Measurements from ENCODE around the gene FTCD. TPM values are rescaled to one million over a fixed set of nuclear protein-coding genes. Genes with fewer than 3 reads are reported as not detected.

The FTCD gene
- total and polyA plus RNA-seq, 10 of the 15 experiments (the other 5 are each of a cell fraction or from before 2014, with no cell fraction given), result 0.27 to 0.28 TPM; not detected in 8

Other genes with a start within 250 kb of the FTCD start
Only the 7 nearest of the 8 such genes appear.
- gene COL6A2, start 57.5 kb downstream of the FTCD start, total RNA-seq (2014; rRNA removed), result not detected in 2 replicates
- gene COL6A2, start 57.5 kb downstream of the FTCD start, total RNA-seq (2014; rRNA removed; fragmentation: Illumina TruSeq; extraction: Trizol), result not detected in 2 replicates
- 0.58 and 1.3 TPM in 2 replicates for gene COL6A2, start 57.5 kb downstream of the FTCD start, total RNA-seq (2021)
- gene COL6A2, start 57.5 kb downstream of the FTCD start, polyA plus RNA-seq (2011; rRNA removed), result not detected in 2 replicates
- gene COL6A2, start 57.5 kb downstream of the FTCD start, polyA plus RNA-seq (2014; fragmentation: Illumina TruSeq; extraction: Trizol), result not detected in 2 replicates
- gene COL6A2, start 57.5 kb downstream of the FTCD start, polyA plus RNA-seq (2014; fragmentation: Nextera tagmentation; extraction: Ambion mirVana), result not detected
- 0.04 TPM in 1 of 2 replicates, not detected in the other for gene COL6A2, start 57.5 kb downstream of the FTCD start, polyA plus RNA-seq (2014; rRNA removed)
- gene COL6A2, start 57.5 kb downstream of the FTCD start, polyA plus RNA-seq (2016; fragmentation: Nextera tagmentation; extraction: Ambion mirVana), result under 1 TPM; 0.16 to 0.34 TPM
- 6.4 and 6.8 TPM in 2 replicates for gene SPATC1L, start 28.9 kb upstream of the FTCD start, total RNA-seq (2014; rRNA removed)
- 2.5 and 2.8 TPM in 2 replicates for gene SPATC1L, start 28.9 kb upstream of the FTCD start, total RNA-seq (2014; rRNA removed; fragmentation: Illumina TruSeq; extraction: Trizol)
- 9.5 and 11.2 TPM in 2 replicates for gene SPATC1L, start 28.9 kb upstream of the FTCD start, total RNA-seq (2021)
- 0.72 and 1.4 TPM in 2 replicates for gene SPATC1L, start 28.9 kb upstream of the FTCD start, polyA plus RNA-seq (2011; rRNA removed)
- gene SPATC1L, start 28.9 kb upstream of the FTCD start, polyA plus RNA-seq (2014; fragmentation: Illumina TruSeq; extraction: Trizol), result 0.38 and 2.1 TPM in 2 replicates
- gene SPATC1L, start 28.9 kb upstream of the FTCD start, polyA plus RNA-seq (2014; fragmentation: Nextera tagmentation; extraction: Ambion mirVana), result not detected
- gene SPATC1L, start 28.9 kb upstream of the FTCD start, polyA plus RNA-seq (2014; rRNA removed), result 5.9 and 7.2 TPM in 2 replicates
- gene SPATC1L, start 28.9 kb upstream of the FTCD start, polyA plus RNA-seq (2016; fragmentation: Nextera tagmentation; extraction: Ambion mirVana), result 10 to 100 TPM; 13.4 to 16.0 TPM
- gene LSS, start 73.2 kb upstream of the FTCD start, total RNA-seq (2014; rRNA removed), result 61.4 and 65.2 TPM in 2 replicates
- gene LSS, start 73.2 kb upstream of the FTCD start, total RNA-seq (2014; rRNA removed; fragmentation: Illumina TruSeq; extraction: Trizol), result 19.6 and 20.3 TPM in 2 replicates
- 82.4 and 86.4 TPM in 2 replicates for gene LSS, start 73.2 kb upstream of the FTCD start, total RNA-seq (2021)
- gene LSS, start 73.2 kb upstream of the FTCD start, polyA plus RNA-seq (2011; rRNA removed), result 26.1 and 51.3 TPM in 2 replicates
- 18.3 and 24.0 TPM in 2 replicates for gene LSS, start 73.2 kb upstream of the FTCD start, polyA plus RNA-seq (2014; fragmentation: Illumina TruSeq; extraction: Trizol)
- gene LSS, start 73.2 kb upstream of the FTCD start, polyA plus RNA-seq (2014; fragmentation: Nextera tagmentation; extraction: Ambion mirVana), result 1 to 10 TPM; 2.9 to 3.7 TPM
- gene LSS, start 73.2 kb upstream of the FTCD start, polyA plus RNA-seq (2014; rRNA removed), result 60.9 and 68.4 TPM in 2 replicates
- 10 to 100 TPM; 25.5 to 29.4 TPM for gene LSS, start 73.2 kb upstream of the FTCD start, polyA plus RNA-seq (2016; fragmentation: Nextera tagmentation; extraction: Ambion mirVana)
- gene MCM3AP, start 130.0 kb upstream of the FTCD start, total RNA-seq (2014; rRNA removed), result 53.8 and 53.9 TPM in 2 replicates
- 32.4 and 39.7 TPM in 2 replicates for gene MCM3AP, start 130.0 kb upstream of the FTCD start, total RNA-seq (2014; rRNA removed; fragmentation: Illumina TruSeq; extraction: Trizol)
- 94.3 and 95.7 TPM in 2 replicates for gene MCM3AP, start 130.0 kb upstream of the FTCD start, total RNA-seq (2021)
- 42.3 and 45.3 TPM in 2 replicates for gene MCM3AP, start 130.0 kb upstream of the FTCD start, polyA plus RNA-seq (2011; rRNA removed)
- gene MCM3AP, start 130.0 kb upstream of the FTCD start, polyA plus RNA-seq (2014; fragmentation: Illumina TruSeq; extraction: Trizol), result 34.3 and 39.3 TPM in 2 replicates
- gene MCM3AP, start 130.0 kb upstream of the FTCD start, polyA plus RNA-seq (2014; fragmentation: Nextera tagmentation; extraction: Ambion mirVana), result 1 to 10 TPM; 6.1 to 8.8 TPM
- 48.6 and 54.6 TPM in 2 replicates for gene MCM3AP, start 130.0 kb upstream of the FTCD start, polyA plus RNA-seq (2014; rRNA removed)
- 10 to 100 TPM; 54.5 to 64.6 TPM for gene MCM3AP, start 130.0 kb upstream of the FTCD start, polyA plus RNA-seq (2016; fragmentation: Nextera tagmentation; extraction: Ambion mirVana)
- gene YBEY, start 130.8 kb upstream of the FTCD start, total RNA-seq (2014; rRNA removed), result 16.7 and 18.1 TPM in 2 replicates
- gene YBEY, start 130.8 kb upstream of the FTCD start, total RNA-seq (2014; rRNA removed; fragmentation: Illumina TruSeq; extraction: Trizol), result 16.5 and 16.9 TPM in 2 replicates
- 13.2 and 13.8 TPM in 2 replicates for gene YBEY, start 130.8 kb upstream of the FTCD start, total RNA-seq (2021)
- gene YBEY, start 130.8 kb upstream of the FTCD start, polyA plus RNA-seq (2011; rRNA removed), result 31.1 and 38.1 TPM in 2 replicates
- gene YBEY, start 130.8 kb upstream of the FTCD start, polyA plus RNA-seq (2014; fragmentation: Illumina TruSeq; extraction: Trizol), result 18.9 and 22.1 TPM in 2 replicates
- 10 to 100 TPM in 1 of 2 experiments, 1 to 10 TPM in 1; 6.5 to 11.3 TPM for gene YBEY, start 130.8 kb upstream of the FTCD start, polyA plus RNA-seq (2014; fragmentation: Nextera tagmentation; extraction: Ambion mirVana)
- 27.1 and 31.4 TPM in 2 replicates for gene YBEY, start 130.8 kb upstream of the FTCD start, polyA plus RNA-seq (2014; rRNA removed)
- 10 to 100 TPM; 20.2 to 20.9 TPM for gene YBEY, start 130.8 kb upstream of the FTCD start, polyA plus RNA-seq (2016; fragmentation: Nextera tagmentation; extraction: Ambion mirVana)
- 14.4 and 16.2 TPM in 2 replicates for gene C21orf58, start 168.3 kb upstream of the FTCD start, total RNA-seq (2014; rRNA removed)
- 6.7 and 7.3 TPM in 2 replicates for gene C21orf58, start 168.3 kb upstream of the FTCD start, total RNA-seq (2014; rRNA removed; fragmentation: Illumina TruSeq; extraction: Trizol)
- gene C21orf58, start 168.3 kb upstream of the FTCD start, total RNA-seq (2021), result 17.9 and 22.3 TPM in 2 replicates
- gene C21orf58, start 168.3 kb upstream of the FTCD start, polyA plus RNA-seq (2011; rRNA removed), result 4.9 and 6.4 TPM in 2 replicates
- gene C21orf58, start 168.3 kb upstream of the FTCD start, polyA plus RNA-seq (2014; fragmentation: Illumina TruSeq; extraction: Trizol), result 1.3 and 6.7 TPM in 2 replicates
- 1 to 10 TPM; 1.1 TPM for gene C21orf58, start 168.3 kb upstream of the FTCD start, polyA plus RNA-seq (2014; fragmentation: Nextera tagmentation; extraction: Ambion mirVana)
- gene C21orf58, start 168.3 kb upstream of the FTCD start, polyA plus RNA-seq (2014; rRNA removed), result 21.6 and 28.2 TPM in 2 replicates
- gene C21orf58, start 168.3 kb upstream of the FTCD start, polyA plus RNA-seq (2016; fragmentation: Nextera tagmentation; extraction: Ambion mirVana), result 10 to 100 TPM; 18.8 to 20.2 TPM
- 21.9 and 22.1 TPM in 2 replicates for gene PCNT, start 168.6 kb upstream of the FTCD start, total RNA-seq (2014; rRNA removed)
- 15.3 and 17.1 TPM in 2 replicates for gene PCNT, start 168.6 kb upstream of the FTCD start, total RNA-seq (2014; rRNA removed; fragmentation: Illumina TruSeq; extraction: Trizol)
- 33.0 and 35.4 TPM in 2 replicates for gene PCNT, start 168.6 kb upstream of the FTCD start, total RNA-seq (2021)
- 11.3 and 11.5 TPM in 2 replicates for gene PCNT, start 168.6 kb upstream of the FTCD start, polyA plus RNA-seq (2011; rRNA removed)
- 7.4 and 18.9 TPM in 2 replicates for gene PCNT, start 168.6 kb upstream of the FTCD start, polyA plus RNA-seq (2014; fragmentation: Illumina TruSeq; extraction: Trizol)
- 1 to 10 TPM; 2.9 to 6.0 TPM for gene PCNT, start 168.6 kb upstream of the FTCD start, polyA plus RNA-seq (2014; fragmentation: Nextera tagmentation; extraction: Ambion mirVana)
- 25.4 and 35.1 TPM in 2 replicates for gene PCNT, start 168.6 kb upstream of the FTCD start, polyA plus RNA-seq (2014; rRNA removed)
- 10 to 100 TPM; 39.2 to 39.6 TPM for gene PCNT, start 168.6 kb upstream of the FTCD start, polyA plus RNA-seq (2016; fragmentation: Nextera tagmentation; extraction: Ambion mirVana)

All from GM12878 (cell line).